Osteoblast (primary cell): Measurements from ENCODE around the gene NELFB. TPM values are rescaled to one million over a fixed set of nuclear protein-coding genes. Genes with fewer than 3 reads are reported as not detected.

ENCODE experiments used
- DNase-seq: peaks from one replicate; pipeline ENCODE4 v3.0.0; 2011; ENCODE audit warnings: low spot score, mixed read lengths; ENCODE audit not compliant: insufficient read length; ENCODE audit errors: missing footprints
- H2AFZ ChIP-seq: 2 replicates; pipeline ENCODE4 v1.6.0; 2011; ENCODE audit warnings: mild to moderate bottlenecking, low read length
- H3K27ac ChIP-seq: 2 replicates; pipeline ENCODE4 v1.5.1; 2011; ENCODE audit warnings: mild to moderate bottlenecking, low read depth, low read length, moderate library complexity
- H3K27me3 ChIP-seq: 2 replicates; pipeline ENCODE4 v1.6.0; 2012; ENCODE audit warnings: mild to moderate bottlenecking, control low read depth, inconsistent platforms, low read length, moderate library complexity; ENCODE audit not compliant: insufficient read depth
- H3K36me3 ChIP-seq: 2 replicates; pipeline ENCODE4 v1.5.1; 2011; ENCODE audit warnings: mild to moderate bottlenecking, low read length, control low read depth, moderate library complexity; ENCODE audit not compliant: insufficient read depth
- H3K4me1 ChIP-seq: 2 replicates; pipeline ENCODE4 v1.5.1; 2011; ENCODE audit warnings: mild to moderate bottlenecking, low read length, control low read depth, moderate library complexity; ENCODE audit not compliant: insufficient read depth
- H3K4me2 ChIP-seq: 2 replicates; pipeline ENCODE4 v1.6.0; 2011; ENCODE audit warnings: mild to moderate bottlenecking, low read length; ENCODE audit not compliant: insufficient read depth
- H3K4me3 ChIP-seq: fragments of 200-600 bp; sonication (generic); 3 replicates; pipeline ENCODE4 v1.5.1; 2012; ENCODE audit warnings: mild to moderate bottlenecking, low read length, inconsistent platforms; ENCODE audit not compliant: insufficient read depth
- H3K79me2 ChIP-seq: 2 replicates; pipeline ENCODE4 v1.6.0; 2012; ENCODE audit warnings: mild to moderate bottlenecking, low read length, control low read depth, inconsistent platforms; ENCODE audit not compliant: insufficient read depth
- H3K9me3 ChIP-seq: 2 replicates; pipeline ENCODE4 v1.5.1; 2011; ENCODE audit warnings: low read depth, low read length, control low read depth
- H4K20me1 ChIP-seq: 2 replicates; pipeline ENCODE4 v1.6.0; 2012; ENCODE audit warnings: mild to moderate bottlenecking, low read length, control low read depth; ENCODE audit not compliant: insufficient read depth
- CTCF ChIP-seq: IDR thresholded peaks from 2 replicates; pipeline ENCODE4 v1.5.1; 2011; ENCODE audit warnings: mild to moderate bottlenecking, low read depth, low read length, moderate library complexity; ENCODE audit errors: extremely low read depth
- total RNA-seq: library from RNA; depleted of rRNA; stranded (reverse); fragments of >200 nt; gene quantifications from 2 replicates; pipeline ENCODE4 v1.2.3, GENCODE V29; 2012

NELFB gene
- 46.0 and 47.4 TPM in 2 replicates for total RNA-seq

- no peak for TF ChIP-seq CTCF
- Histone ChIP-seq H3K27me3 (peaks cover under 1% of the 10 kb centered on the region), H3K4me1 (peaks cover 13% of the 10 kb centered on the region), H3K9me3 (no peaks in the 10 kb centered on the region), H2AFZ (peak within 1 kb of the TSS; percentile 88), H3K36me3 (peaks cover 19% of the 10 kb centered on the region), H3K27ac (no peak within 1 kb of the TSS), H3K4me3 (peak within 1 kb of the TSS; percentile 90), H3K79me2 (peaks cover 30% of the 10 kb centered on the region), H3K4me2 (peak within 1 kb of the TSS; percentile 92), H4K20me1 (peaks cover 14% of the 10 kb centered on the region)
- DNase-seq = peak; percentile 100
These were observed at the start of gene NELFB for GRCh38 chr9:137254624-137255447. NELFB (plus strand) TSS chr9:137255327.

GRCh38 chr9:137206602-137207001 lies 48.5 kb upstream of the NELFB start:
- H3K4me3 ChIP-seq = no peak overlapping the region

GRCh38 chr9:137211532-137211931 lies 43.6 kb upstream of the NELFB start:
- H4K20me1 ChIP-seq = no peaks in the 10 kb centered on the region
- no peak for TF ChIP-seq CTCF
- H3K27me3 ChIP-seq = no peaks in the 10 kb centered on the region
- peaks cover 11% of the 10 kb centered on the region for H3K79me2 ChIP-seq
- H3K4me1 ChIP-seq = peaks cover 4% of the 10 kb centered on the region
- no peaks in the 10 kb centered on the region for H3K9me3 ChIP-seq
- peaks cover 2% of the 10 kb centered on the region for H3K36me3 ChIP-seq
- H3K27ac ChIP-seq = no peak overlapping the region
- no peak for DNase-seq
- H2AFZ ChIP-seq = no peak overlapping the region
- no peak overlapping the region for H3K4me2 ChIP-seq
- H3K4me3 ChIP-seq = no peak overlapping the region

More at GRCh38 chr9:137206602-137207001, 48.5 kb upstream of the NELFB start:
- TF ChIP-seq CTCF = no peak
- Histone ChIP-seq H3K79me2 (peaks cover 55% of the 10 kb centered on the region), H3K36me3 (peaks cover 2% of the 10 kb centered on the region), H2AFZ (no peak overlapping the region), H4K20me1 (peaks cover 14% of the 10 kb centered on the region), H3K27me3 (no peaks in the 10 kb centered on the region), H3K9me3 (no peaks in the 10 kb centered on the region), H3K27ac (no peak overlapping the region), H3K4me1 (peaks cover 24% of the 10 kb centered on the region), H3K4me2 (peak overlapping the region; percentile 91)
- DNase-seq = no peak

- Histone ChIP-seq H3K27me3 (no peaks in the 10 kb centered on the region), H3K27ac (no peak overlapping the region), H4K20me1 (no peaks in the 10 kb centered on the region), H2AFZ (no peak overlapping the region), H3K9me3 (no peaks in the 10 kb centered on the region), H3K36me3 (peaks cover 2% of the 10 kb centered on the region), H3K4me3 (no peak overlapping the region), H3K4me2 (no peak overlapping the region), H3K79me2 (peaks cover 1% of the 10 kb centered on the region), H3K4me1 (peaks cover 5% of the 10 kb centered on the region)
- TF ChIP-seq CTCF = no peak
- no peak for DNase-seq
These were observed 42.6 kb upstream of the NELFB start for GRCh38 chr9:137212520-137212919.
